Neural progenitor cell (in vitro differentiated cells): Measurements from ENCODE around the gene SLC39A1. TPM values are rescaled to one million over a fixed set of nuclear protein-coding genes. Genes with fewer than 3 reads are reported as not detected.

ENCODE experiments used
- DNase-seq: peaks from one replicate; pipeline ENCODE4 v3.0.0-alpha.2; 2016; ENCODE audit warnings: low spot score
- H2AFZ ChIP-seq: fragments of 200-600 bp; sonication (generic); replicated peaks from 2 replicates; pipeline ENCODE4 v1.6.1; 2016; ENCODE audit warnings: antibody characterized with exemption
- H3F3A ChIP-seq: fragments of 200-600 bp; sonication (generic); 2 replicates; pipeline ENCODE4 v1.6.1; 2016; ENCODE audit warnings: antibody characterized with exemption, low read depth
- H3K27ac ChIP-seq: fragments of 200-600 bp; sonication (generic); 2 replicates; pipeline ENCODE4 v1.5.1; 2016; ENCODE audit warnings: mild to moderate bottlenecking
- H3K27me3 ChIP-seq: fragments of 200-600 bp; sonication (generic); 2 replicates; pipeline ENCODE4 v1.6.1; 2016; ENCODE audit warnings: mild to moderate bottlenecking, moderate library complexity
- H3K36me3 ChIP-seq: fragments of 200-600 bp; sonication (generic); 2 replicates; pipeline ENCODE4 v1.5.1; 2016
- H3K4me1 ChIP-seq: fragments of 200-600 bp; sonication (generic); 2 replicates; pipeline ENCODE4 v1.6.1; 2016; ENCODE audit warnings: mixed run types
- H3K4me2 ChIP-seq: fragments of 200-600 bp; sonication (generic); 2 replicates; pipeline ENCODE4 v1.6.1; 2016
- H3K4me3 ChIP-seq: fragments of 200-600 bp; sonication (generic); 2 replicates; pipeline ENCODE4 v1.5.1; 2016
- H3K79me2 ChIP-seq: fragments of 200-600 bp; sonication (generic); 2 replicates; pipeline ENCODE4 v1.6.1; 2016; ENCODE audit warnings: low read depth
- H3K9ac ChIP-seq: fragments of 200-600 bp; sonication (generic); 2 replicates; pipeline ENCODE4 v1.6.1; 2016
- H3K9me3 ChIP-seq: fragments of 200-600 bp; sonication (generic); 2 replicates; pipeline ENCODE4 v1.5.1; 2016; ENCODE audit warnings: low read depth
- H4K20me1 ChIP-seq: fragments of 200-600 bp; sonication (generic); 2 replicates; pipeline ENCODE4 v1.6.1; 2016; ENCODE audit warnings: low read depth
- H3K27ac Mint-ChIP-seq: 3 replicates; pipeline ENCODE4 v1.8.0; 2021; ENCODE audit warnings: mixed read lengths
- H3K27me3 Mint-ChIP-seq: 2 replicates; pipeline ENCODE4 v1.8.0; 2022; ENCODE audit warnings: low read depth, mild to moderate bottlenecking, inconsistent platforms, moderate library complexity, mixed read lengths; ENCODE audit not compliant: insufficient read depth
- H3K36me3 Mint-ChIP-seq: 3 replicates; pipeline ENCODE4 v1.8.0; 2021; ENCODE audit warnings: mixed read lengths
- H3K4me1 Mint-ChIP-seq: 3 replicates; pipeline ENCODE4 v1.8.0; 2021; ENCODE audit warnings: mixed read lengths
- H3K4me3 Mint-ChIP-seq: 3 replicates; pipeline ENCODE4 v1.8.0; 2021; ENCODE audit warnings: mild to moderate bottlenecking, moderate library complexity, mixed read lengths
- H3K9me3 Mint-ChIP-seq: 3 replicates; pipeline ENCODE4 v1.8.0; 2020; ENCODE audit warnings: mixed read lengths
- EZH2 ChIP-seq: fragments of 200-600 bp; sonication (generic); IDR thresholded peaks from 2 replicates; pipeline ENCODE4 v1.6.1; 2017; ENCODE audit warnings: antibody characterized with exemption, mild to moderate bottlenecking, moderate library complexity
- EZH2phosphoT487 ChIP-seq: fragments of 200-600 bp; sonication (generic); IDR thresholded peaks from 2 replicates; pipeline ENCODE4 v1.6.1; 2017; ENCODE audit warnings: antibody characterized with exemption
- total RNA-seq: library from RNA; depleted of rRNA; stranded (reverse); fragments of >200 nt; gene quantifications from 2 replicates; pipeline ENCODE4 v1.2.3, GENCODE V29; 2015; ENCODE audit warnings: low replicate concordance
- TF ChIP-seq, protein P1 (sequence below): fragments of 200-600 bp; sonication (generic); IDR thresholded peaks from 2 replicates; pipeline ENCODE4 v1.5.1; 2017; ENCODE audit warnings: antibody characterized with exemption, mild to moderate bottlenecking

SLC39A1 gene
- total RNA-seq, 1 donor from 2014 or later = 73.2 TPM

- Mint-ChIP-seq H3K4me3 (peak overlapping the region; percentile 99), H3K36me3 (peaks cover 18% of the 10 kb centered on the region), H3K9me3 (no peaks in the 10 kb centered on the region), H3K27me3 (peaks cover 11% of the 10 kb centered on the region), H3K4me1 (peaks cover 25% of the 10 kb centered on the region), H3K27ac (no peak overlapping the region)
- H4K20me1 ChIP-seq = no peaks in the 10 kb centered on the region
- no peak for DNase-seq
- H3F3A ChIP-seq = peaks cover 40% of the 10 kb centered on the region
- H3K4me3 ChIP-seq = peak overlapping the region; percentile 88
- peaks cover 3% of the 10 kb centered on the region for H3K36me3 ChIP-seq
- H3K4me1 ChIP-seq = peaks cover 7% of the 10 kb centered on the region
- TF ChIP-seq EZH2phosphoT487 (no peak), EZH2 (no peak)
- TF ChIP-seq, protein P1, sequence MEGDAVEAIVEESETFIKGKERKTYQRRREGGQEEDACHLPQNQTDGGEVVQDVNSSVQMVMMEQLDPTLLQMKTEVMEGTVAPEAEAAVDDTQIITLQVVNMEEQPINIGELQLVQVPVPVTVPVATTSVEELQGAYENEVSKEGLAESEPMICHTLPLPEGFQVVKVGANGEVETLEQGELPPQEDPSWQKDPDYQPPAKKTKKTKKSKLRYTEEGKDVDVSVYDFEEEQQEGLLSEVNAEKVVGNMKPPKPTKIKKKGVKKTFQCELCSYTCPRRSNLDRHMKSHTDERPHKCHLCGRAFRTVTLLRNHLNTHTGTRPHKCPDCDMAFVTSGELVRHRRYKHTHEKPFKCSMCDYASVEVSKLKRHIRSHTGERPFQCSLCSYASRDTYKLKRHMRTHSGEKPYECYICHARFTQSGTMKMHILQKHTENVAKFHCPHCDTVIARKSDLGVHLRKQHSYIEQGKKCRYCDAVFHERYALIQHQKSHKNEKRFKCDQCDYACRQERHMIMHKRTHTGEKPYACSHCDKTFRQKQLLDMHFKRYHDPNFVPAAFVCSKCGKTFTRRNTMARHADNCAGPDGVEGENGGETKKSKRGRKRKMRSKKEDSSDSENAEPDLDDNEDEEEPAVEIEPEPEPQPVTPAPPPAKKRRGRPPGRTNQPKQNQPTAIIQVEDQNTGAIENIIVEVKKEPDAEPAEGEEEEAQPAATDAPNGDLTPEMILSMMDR = no peak
- H3K27ac ChIP-seq = no peak overlapping the region
- peak overlapping the region; percentile 84 for H3K4me2 ChIP-seq
- H3K27me3 ChIP-seq = no peaks in the 10 kb centered on the region
- H3K79me2 ChIP-seq = peaks cover 20% of the 10 kb centered on the region
- peak overlapping the region; percentile 90 for H2AFZ ChIP-seq
- H3K9me3 ChIP-seq = no peaks in the 10 kb centered on the region
- peak overlapping the region; percentile 33 for H3K9ac ChIP-seq
These were observed 15.1 kb upstream of the SLC39A1 start for GRCh38 chr1:153978274-153978909.

DNA sequence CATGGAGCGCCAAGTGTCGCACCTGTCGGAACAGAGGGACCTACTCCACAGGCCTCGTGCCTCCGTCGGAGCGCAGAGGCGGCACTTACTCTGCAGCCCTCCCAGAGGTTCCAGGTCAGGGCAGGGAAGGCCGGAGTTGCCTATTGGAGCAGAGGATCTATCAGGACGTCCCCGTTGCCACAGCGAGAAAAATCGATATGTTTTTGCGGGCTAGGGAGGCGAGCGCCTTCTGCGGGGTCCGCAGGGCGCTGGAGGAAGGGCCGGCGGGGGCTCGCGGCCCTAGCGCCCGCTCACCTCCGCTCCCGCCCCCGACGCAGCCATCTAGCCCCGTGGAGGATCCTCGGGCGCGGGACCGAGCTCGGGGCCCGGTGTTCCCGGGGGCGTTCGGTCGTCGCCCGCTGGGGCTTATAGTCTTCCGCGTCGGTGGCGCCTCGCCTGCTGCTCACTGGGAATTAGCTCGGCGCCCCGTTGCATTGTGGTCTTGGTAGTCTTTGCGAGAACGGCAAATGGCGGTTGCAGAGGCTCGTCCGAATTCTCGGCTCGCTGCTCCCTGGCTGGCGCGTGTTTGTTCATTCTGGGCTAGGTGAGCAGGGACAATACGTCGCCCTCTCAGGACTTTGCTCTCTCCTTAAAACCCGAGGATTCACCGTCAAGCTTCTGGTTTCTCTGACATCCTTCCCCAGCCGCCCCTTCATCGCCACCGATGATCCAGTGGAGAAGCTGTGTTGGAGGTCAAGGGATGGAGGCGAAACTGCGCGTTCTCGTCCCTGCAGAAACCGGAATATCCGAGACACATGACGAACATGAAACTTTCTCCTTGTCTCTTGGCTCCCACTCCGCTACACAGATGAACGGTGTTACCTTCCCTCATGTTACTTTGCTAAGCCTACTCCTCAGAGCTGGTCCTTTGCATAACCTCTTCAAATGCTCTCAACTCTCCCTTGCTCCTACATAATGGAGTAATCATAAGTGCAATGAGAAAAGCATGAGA, 14.2 kb upstream of the SLC39A1 start, which contains the start of gene JTB:
JTB (minus strand) TSS at position 425 of the 991 bp plus-strand sequence; CDS start at position 3, 422 bp downstream.
- H2AFZ ChIP-seq = peak within 1 kb of the TSS; percentile 90
- Mint-ChIP-seq H3K9me3 (no peaks in the 10 kb centered on the region), H3K4me3 (peak within 1 kb of the TSS; percentile 99), H3K27ac (peak within 1 kb of the TSS; percentile 96), H3K27me3 (peaks cover 9% of the 10 kb centered on the region), H3K36me3 (peaks cover 17% of the 10 kb centered on the region), H3K4me1 (peaks cover 25% of the 10 kb centered on the region)
- H3K4me1 ChIP-seq = peaks cover 7% of the 10 kb centered on the region
- H3K27ac ChIP-seq = no peak within 1 kb of the TSS
- H3K9me3 ChIP-seq = no peaks in the 10 kb centered on the region
- H3K4me2 ChIP-seq = peak within 1 kb of the TSS; percentile 84
- no peaks in the 10 kb centered on the region for H3K27me3 ChIP-seq
- H3K9ac ChIP-seq = peak within 1 kb of the TSS; percentile 68
- peaks cover 40% of the 10 kb centered on the region for H3F3A ChIP-seq
- peak; percentile 96 for DNase-seq
- TF ChIP-seq, protein P1 = no peak
- TF ChIP-seq EZH2 = no peak
- no peak for TF ChIP-seq EZH2phosphoT487
- peaks cover 3% of the 10 kb centered on the region for H3K36me3 ChIP-seq
- H3K4me3 ChIP-seq = peak within 1 kb of the TSS; percentile 88
- peaks cover 20% of the 10 kb centered on the region for H3K79me2 ChIP-seq
- no peaks in the 10 kb centered on the region for H4K20me1 ChIP-seq

GRCh38 chr1:153976819-153977249, 13.5 kb upstream of the SLC39A1 start:
- Mint-ChIP-seq H3K9me3 (no peaks in the 10 kb centered on the region), H3K27ac (peak overlapping the region; percentile 2), H3K4me1 (peaks cover 25% of the 10 kb centered on the region), H3K4me3 (peak overlapping the region; percentile 99), H3K27me3 (peaks cover 9% of the 10 kb centered on the region), H3K36me3 (peaks cover 23% of the 10 kb centered on the region)
- H3K9me3 ChIP-seq = no peaks in the 10 kb centered on the region
- H3K4me3 ChIP-seq = peak overlapping the region; percentile 88
- H3K4me2 ChIP-seq = peak overlapping the region; percentile 84
- peak; percentile 34 for DNase-seq
- H3K9ac ChIP-seq = peak overlapping the region; percentile 68
- H3K79me2 ChIP-seq = peaks cover 20% of the 10 kb centered on the region
- peaks cover 3% of the 10 kb centered on the region for H3K36me3 ChIP-seq
- no peaks in the 10 kb centered on the region for H4K20me1 ChIP-seq
- H3K27me3 ChIP-seq = no peaks in the 10 kb centered on the region
- no peak overlapping the region for H3K27ac ChIP-seq
- TF ChIP-seq, protein P1 = no peak
- TF ChIP-seq EZH2phosphoT487 = no peak
- TF ChIP-seq EZH2 = no peak
- peaks cover 7% of the 10 kb centered on the region for H3K4me1 ChIP-seq
- peak overlapping the region; percentile 90 for H2AFZ ChIP-seq
- H3F3A ChIP-seq = peaks cover 44% of the 10 kb centered on the region
